Endometrial microvascular endothelial cells (primary cell): ENCODE results near the gene XK. TPM values are rescaled to one million over a fixed set of nuclear protein-coding genes. Genes with fewer than 3 reads are reported as not detected.
"Not testable (repeated sequence)": the region's sequence is repeated elsewhere in the genome, so short reads cannot be mapped to it uniquely, and the experiment has no call there.

Experiments
- in situ Hi-C: cut with HindIII; loops from 2 replicates; pipeline ENCODE4 v1.10.0; 2017; ENCODE audit warnings: low sequenced_read_pairs, low pct_unique_long_range_greater_than_20kb; ENCODE audit errors: inconsistent ontology term
- total RNA-seq: library from RNA; depleted of rRNA; stranded (reverse); fragments of >200 nt; gene quantifications from one replicate; pipeline ENCODE4 v1.2.3, GENCODE V29; 2015; ENCODE audit errors: inconsistent ontology term

XK gene
- total RNA-seq, 1 donor from 2014 or later, result not detected

DNA sequence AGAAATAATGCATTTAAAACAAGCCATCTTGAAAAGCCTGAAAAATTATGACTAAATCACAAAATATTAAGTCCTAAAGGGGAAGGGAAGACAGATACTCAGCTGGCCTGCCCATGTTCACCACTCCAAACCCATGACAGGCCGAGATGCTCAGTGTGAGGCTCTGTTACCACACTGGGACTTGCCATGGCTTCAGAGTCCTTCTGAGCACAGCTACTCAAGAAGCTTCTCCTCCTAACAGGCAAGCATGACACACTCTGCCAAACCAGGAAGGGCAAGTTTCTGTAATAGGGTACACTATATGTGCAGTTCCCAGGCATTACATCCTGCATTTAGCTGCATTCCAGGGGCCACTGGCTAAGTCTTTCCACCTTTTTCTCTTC lies 60.2 kb downstream of the XK start:
- in situ Hi-C loops, result no loop called here

DNA sequence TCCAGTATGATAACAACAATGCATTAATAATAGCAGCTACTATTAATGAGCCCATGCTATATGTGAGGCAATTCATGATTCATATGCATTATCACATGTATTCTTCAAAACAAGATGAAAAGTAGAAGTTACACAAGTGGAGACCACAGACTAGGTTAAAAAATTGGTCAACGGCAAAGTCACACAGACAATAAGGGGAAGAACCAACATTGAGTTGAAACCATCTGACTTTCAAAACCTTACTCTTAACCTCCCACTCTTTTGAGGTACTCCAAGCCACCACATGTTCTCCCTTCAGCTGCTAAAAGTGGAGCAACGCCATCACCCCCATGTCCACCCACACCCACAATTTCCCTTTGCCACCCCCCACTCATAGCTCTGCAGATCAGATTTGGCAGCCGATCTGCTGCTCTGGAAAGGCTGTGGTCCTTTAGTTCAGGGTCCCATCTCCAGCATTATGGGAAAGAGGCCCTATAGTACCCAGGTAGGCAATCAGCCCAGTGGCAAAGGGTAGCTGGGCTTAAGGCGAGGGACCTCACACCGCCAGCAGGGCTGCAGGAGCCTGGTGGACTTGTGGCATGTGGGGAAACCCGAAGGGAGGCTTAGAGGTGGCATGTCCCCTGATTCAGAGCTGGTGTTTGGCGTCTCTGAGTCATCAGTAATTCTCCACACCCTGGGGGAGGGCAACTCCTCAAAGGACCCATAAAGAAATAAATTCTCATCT lies 60.8 kb downstream of the XK start:
- in situ Hi-C loops, result no loop called here

DNA sequence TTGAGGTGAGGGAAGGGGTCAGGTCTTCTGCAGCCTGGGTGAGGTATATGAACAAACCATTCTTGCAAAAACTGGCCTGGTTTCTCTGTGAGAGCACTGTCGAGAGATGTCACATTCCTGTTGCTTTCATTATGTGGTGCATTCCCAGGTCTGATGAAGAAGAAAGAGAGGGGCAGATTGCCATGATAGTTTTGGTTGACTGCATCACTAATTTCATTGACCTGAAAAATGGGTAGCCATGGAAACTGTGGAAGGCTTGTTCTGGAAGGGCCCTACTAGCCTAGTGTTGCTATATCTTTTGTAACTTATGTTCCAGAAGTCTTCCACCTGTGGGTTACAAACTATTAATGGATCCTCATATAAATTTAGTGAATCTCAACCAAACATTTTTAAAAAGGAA lies 61.4 kb downstream of the XK start:
- in situ Hi-C loops, result no loop called here

- in situ Hi-C loops, result no loop called here
These were observed 66.7 kb downstream of the XK start for GRCh38 chrX:37752281-37752680.

- in situ Hi-C loops, result no loop called here
These were observed 67.3 kb downstream of the XK start for GRCh38 chrX:37752936-37753335.

GRCh38 chrX:37753384-37753783 lies 67.8 kb downstream of the XK start:
- in situ Hi-C loops, result no loop called here

DNA sequence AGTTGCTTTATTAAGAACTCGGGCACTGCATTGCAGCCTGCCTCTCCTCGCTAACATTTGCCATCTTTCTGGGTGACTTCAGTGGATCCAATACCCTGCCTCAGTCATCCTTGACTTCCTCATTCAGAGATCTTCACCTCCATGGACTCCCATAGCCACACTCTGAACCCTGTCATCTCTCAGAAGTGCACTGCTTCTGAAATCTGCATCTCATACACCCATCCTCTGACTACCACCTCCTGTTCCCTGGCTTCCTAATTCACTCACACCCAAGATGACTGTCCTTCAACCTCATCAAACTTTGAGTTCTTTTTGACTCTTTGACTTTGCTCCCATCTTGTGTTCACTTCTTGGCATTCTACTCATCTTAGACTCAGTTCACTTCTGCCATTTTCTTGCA lies 68.9 kb downstream of the XK start:
- in situ Hi-C loops, result no loop called here

- in situ Hi-C loops, result no loop called here
These were observed 69.4 kb downstream of the XK start for GRCh38 chrX:37755025-37755424.

GRCh38 chrX:37757082-37757481 lies 71.5 kb downstream of the XK start:
- in situ Hi-C loops, result no loop called here

GRCh38 chrX:37759351-37759750 lies 73.8 kb downstream of the XK start:
- in situ Hi-C loops, result no loop called here

DNA sequence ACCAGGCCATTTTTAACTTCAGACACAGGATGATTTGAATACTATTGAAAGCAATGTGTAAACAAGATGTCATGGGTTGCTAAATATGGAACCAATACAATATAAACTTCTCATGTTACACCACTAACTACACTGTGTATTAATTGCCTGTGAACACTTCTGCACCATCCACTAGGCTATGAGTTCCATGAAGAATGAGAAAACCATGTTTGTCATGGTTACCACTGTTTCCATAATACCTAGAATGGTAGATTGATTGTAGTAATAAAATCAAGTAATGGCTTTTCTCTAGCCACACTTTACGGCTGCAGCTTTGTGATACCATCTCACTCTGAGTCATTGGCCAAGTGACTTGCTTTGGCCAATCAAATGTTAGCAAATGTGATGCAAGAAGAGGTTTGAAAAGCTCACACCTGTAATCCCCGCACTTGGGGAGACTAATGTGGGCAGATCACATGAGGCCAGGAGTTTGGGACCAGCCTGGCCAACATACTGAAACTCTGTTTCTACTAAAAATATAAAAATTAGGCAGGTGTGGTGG lies 74.4 kb downstream of the XK start:
- in situ Hi-C loops, result no loop called here

- in situ Hi-C loops, result no loop called here
These were observed 77.8 kb downstream of the XK start for GRCh38 chrX:37763400-37763799.

DNA sequence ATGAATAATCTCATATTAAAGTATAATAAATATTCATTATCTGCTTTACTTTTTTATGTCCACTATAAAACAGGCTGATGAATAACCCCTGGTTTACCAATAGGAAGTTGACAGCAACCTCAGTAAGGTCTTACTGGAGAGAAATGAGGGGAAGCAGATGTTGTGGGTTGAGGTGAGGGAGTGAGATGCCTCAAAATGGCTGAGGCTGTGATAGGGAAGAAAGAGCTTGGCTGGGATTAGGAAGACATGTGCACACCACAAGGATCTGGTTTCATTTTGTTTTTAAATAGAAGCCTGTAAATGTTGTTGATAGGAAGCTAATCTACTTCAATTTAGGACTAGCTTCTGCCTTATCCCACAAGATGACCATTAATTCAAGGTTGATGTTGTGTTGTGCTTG lies 79.9 kb downstream of the XK start:
- in situ Hi-C loops, result no loop called here

DNA sequence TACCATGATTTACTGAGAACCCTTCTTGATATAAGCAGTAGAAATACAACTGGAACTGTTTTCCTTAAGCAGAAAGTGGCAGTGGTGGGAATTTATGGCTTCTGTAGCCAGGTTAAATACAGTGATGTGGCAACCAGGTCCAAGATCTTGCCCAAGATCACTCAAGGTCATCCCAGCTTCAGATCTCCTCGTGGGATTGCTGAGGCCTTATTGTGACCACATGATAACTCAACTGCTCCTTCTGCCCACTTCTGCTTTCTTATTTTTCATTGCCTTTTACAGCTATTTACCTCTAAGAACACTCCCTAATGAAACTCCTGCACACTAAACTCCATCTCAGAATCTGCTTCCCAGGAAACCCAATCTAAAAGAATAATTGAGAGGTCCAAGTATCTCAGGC lies 81.8 kb downstream of the XK start:
- in situ Hi-C loops, result no loop called here

DNA sequence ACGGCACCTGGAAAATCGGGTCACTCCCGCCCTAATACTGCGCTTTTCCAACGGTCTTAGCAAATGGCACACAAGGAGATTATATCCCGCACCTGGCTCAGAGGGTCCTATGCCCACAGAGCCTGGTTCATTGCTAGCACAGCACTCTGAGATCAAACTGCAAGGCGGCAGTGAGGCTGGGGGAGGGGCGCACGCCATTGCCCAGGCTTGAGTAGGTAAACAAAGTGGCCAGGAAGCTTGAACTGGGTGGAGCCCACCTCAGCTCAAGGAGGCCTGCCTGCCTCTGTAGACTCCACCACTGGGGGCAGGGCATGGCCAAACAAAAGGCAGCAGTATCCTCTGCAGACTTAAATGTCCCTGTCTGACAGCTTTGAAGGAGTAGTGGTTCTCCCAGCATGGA lies 83.3 kb downstream of the XK start:
- in situ Hi-C loops, result not testable (repeated sequence)

GRCh38 chrX:37776283-37776986 lies 90.8 kb downstream of the XK start:
- in situ Hi-C loops, result no loop called here

DNA sequence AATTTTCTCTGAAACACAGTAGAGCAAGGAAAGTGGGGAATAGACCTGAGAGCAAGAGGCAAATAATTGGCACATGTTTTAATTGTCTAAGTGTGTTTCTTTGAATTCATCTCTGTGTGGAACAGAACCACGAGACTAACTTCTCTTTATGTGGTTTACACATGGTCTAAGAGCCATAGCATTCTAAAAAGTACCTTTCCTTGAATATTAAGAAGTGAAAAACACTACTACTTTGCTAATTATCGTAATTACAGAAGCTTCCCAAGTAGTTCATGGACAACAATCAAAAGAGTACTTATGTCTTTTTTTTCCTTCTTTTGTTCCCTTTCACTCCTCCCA lies 91.4 kb downstream of the XK start:
- in situ Hi-C loops, result no loop called here

GRCh38 chrX:37779857-37780256 lies 94.3 kb downstream of the XK start, which contains the start of gene CYBB:
CYBB (plus strand) TSS chrX:37780059; CDS start chrX:37780078, 19 bp downstream.
- in situ Hi-C loops, result no loop called here

DNA sequence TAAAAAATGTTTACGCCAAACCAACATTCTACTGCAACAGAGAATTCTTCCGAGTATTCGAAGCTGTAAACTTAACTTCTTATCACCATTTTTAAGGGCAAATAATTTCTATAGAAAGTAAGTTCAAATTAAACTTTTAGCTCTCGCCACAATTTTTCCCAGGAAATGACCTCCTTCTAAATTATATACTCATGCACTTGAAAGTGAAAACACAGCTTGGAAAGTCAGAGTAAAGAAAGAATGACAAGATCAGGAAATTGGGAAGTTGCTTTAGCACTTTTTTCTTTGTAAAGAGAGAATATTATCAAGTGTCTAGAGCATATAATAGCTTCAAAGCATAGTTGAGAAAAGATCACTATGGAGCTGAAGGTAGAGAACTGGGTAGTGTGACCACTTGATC lies 95.5 kb downstream of the XK start:
- in situ Hi-C loops, result no loop called here
